Muscle layer of colon (tissue), 2 donors: ENCODE measurements around the gene FGF12.

ENCODE experiments used
- H3K27ac ChIP-seq: one replicate; pipeline ENCODE4 v1.7.0; 2013; ENCODE audit warnings: low read depth, mild to moderate bottlenecking, low read length, moderate library complexity
- H3K27me3 ChIP-seq, 2 donors: one replicate each; pipeline ENCODE4 v1.7.0; 2013; ENCODE audit warnings: low read length in 2 of 2, mild to moderate bottlenecking in 2 of 2; ENCODE audit not compliant: insufficient read depth in 2 of 2, control insufficient read depth in 1 of 2
- H3K36me3 ChIP-seq: one replicate; pipeline ENCODE4 v1.7.0; 2013; ENCODE audit warnings: mild to moderate bottlenecking, low read length; ENCODE audit not compliant: insufficient read depth
- H3K4me1 ChIP-seq: one replicate; pipeline ENCODE4 v1.7.0; 2013; ENCODE audit warnings: mild to moderate bottlenecking, low read length; ENCODE audit not compliant: insufficient read depth
- H3K4me3 ChIP-seq, 2 donors: one replicate each; pipeline ENCODE4 v1.7.0; 2013; ENCODE audit warnings: low read length in 2 of 2, low read depth in 1 of 2, mild to moderate bottlenecking in 1 of 2, moderate library complexity in 1 of 2
- H3K9ac ChIP-seq: one replicate; pipeline ENCODE4 v1.7.0; 2013; ENCODE audit warnings: low read length
- H3K9me3 ChIP-seq: one replicate; pipeline ENCODE4 v1.7.0; 2013; ENCODE audit warnings: mild to moderate bottlenecking, low read length
- donor health status: abdominal sarcoma.
- donor health status: Adenocarcinoma of cecum.

The FGF12 gene

DNA sequence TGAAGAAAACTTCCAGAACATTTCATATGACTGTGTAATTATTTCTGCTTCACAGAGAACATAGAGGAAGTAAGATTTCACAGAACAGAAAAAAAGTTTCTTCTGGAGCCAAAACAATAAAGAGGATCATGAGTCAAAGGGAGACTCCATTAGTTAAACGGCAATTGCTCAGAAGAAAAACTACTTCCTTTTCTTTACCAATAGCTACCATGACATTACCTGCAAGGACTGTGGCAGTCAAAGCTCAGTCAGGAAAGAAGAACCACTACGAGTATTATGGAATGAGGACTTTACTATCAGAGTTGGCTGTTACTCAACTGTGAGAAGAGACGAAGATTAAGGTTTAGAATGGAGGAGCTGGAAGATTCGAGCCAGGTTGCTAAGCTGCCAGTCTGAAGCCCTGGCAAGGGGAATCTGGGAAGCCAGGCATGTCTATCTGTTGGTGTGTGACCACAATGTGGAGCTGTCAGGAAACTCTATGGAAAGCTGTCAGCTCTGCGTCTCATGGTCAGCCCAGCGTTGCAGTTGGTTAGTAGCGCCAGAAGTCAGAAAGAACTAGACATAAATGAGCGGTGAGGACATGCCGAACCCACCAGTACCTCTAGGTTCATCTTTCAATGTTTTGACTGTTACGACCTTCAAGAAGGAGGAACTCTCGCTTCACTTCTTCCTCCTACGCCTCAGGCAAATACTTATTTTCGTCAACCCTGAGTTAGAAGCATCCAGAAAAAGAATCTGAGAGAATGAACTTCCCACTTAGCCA, 604.3 kb downstream of the FGF12 start:
- no peaks in the 10 kb centered on the region for H3K9me3 ChIP-seq
- no peak overlapping the region for H3K4me3 ChIP-seq
- no peak overlapping the region for H3K27ac ChIP-seq
- no peak overlapping the region for H3K9ac ChIP-seq
- H3K36me3 ChIP-seq = no peaks in the 10 kb centered on the region
- no peaks in the 10 kb centered on the region for H3K4me1 ChIP-seq
- H3K27me3 ChIP-seq = no peaks in the 10 kb centered on the region

DNA sequence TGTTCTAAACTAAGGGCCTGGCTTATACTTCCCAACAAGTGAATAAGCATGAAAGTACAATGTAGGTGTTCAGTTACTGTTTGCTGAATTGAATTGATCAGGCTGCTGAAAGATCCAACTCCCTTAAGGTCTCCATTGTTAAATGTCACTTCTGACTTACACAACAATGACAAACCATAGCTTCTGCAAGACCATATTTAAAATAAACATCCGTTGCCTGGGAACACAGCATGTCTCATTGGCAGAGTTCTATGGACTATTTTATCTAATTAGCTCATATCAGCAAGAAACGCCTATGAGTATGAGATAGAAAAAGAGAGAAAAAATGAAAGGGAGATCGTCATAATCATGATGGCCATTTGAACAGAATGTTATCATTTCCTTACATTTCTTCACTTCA, 605.4 kb downstream of the FGF12 start:
- Histone ChIP-seq H3K4me3 (no peak overlapping the region), H3K27ac (no peak overlapping the region), H3K9me3 (no peaks in the 10 kb centered on the region), H3K4me1 (no peaks in the 10 kb centered on the region), H3K36me3 (no peaks in the 10 kb centered on the region), H3K27me3 (no peaks in the 10 kb centered on the region), H3K9ac (no peak overlapping the region)

DNA sequence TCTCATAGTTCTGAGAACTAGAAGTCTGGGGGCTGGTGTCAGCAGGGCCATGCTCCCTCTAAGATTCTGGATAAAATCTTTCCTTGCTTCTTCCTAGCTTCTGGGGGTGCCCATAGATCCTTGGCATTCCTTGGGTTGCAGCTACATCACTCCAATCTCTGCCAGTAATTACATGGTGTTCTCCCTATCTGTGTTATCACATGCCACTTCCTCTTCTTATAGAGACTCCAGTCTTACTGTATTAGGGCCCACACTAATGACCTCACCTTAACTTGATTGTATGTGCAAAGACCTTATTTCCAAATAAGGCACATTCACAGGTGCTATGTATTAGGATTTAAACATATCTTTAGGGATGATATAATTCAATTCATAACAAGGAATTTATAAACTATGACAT, 618.5 kb downstream of the FGF12 start:
- no peaks in the 10 kb centered on the region for H3K4me1 ChIP-seq
- H3K27me3 ChIP-seq = no peaks in the 10 kb centered on the region
- H3K27ac ChIP-seq = no peak overlapping the region
- no peaks in the 10 kb centered on the region for H3K9me3 ChIP-seq
- H3K9ac ChIP-seq = no peak overlapping the region
- no peaks in the 10 kb centered on the region for H3K36me3 ChIP-seq
- no peak overlapping the region for H3K4me3 ChIP-seq

DNA sequence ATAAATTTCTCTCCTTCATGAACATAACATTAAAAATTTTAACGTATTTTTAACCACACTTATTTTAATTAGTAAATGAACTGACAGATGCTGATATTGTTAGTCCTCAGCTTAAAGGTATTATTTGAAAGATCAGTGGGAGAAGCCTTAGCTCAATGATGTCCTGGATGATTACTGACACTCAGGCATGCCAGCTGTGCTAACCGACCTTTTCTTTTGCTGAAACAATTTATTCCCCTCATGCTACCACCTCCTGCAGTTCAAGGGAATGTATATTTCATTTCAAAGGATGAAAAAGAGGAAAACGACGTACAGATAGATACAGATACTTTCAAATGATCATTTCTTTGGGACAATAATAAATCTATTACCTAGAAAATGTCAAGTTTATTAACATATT, 620.8 kb downstream of the FGF12 start:
- no peaks in the 10 kb centered on the region for H3K36me3 ChIP-seq
- H3K27ac ChIP-seq = no peak overlapping the region
- no peak overlapping the region for H3K9ac ChIP-seq
- H3K4me1 ChIP-seq = no peaks in the 10 kb centered on the region
- no peaks in the 10 kb centered on the region for H3K9me3 ChIP-seq
- no peak overlapping the region for H3K4me3 ChIP-seq
- H3K27me3 ChIP-seq = no peaks in the 10 kb centered on the region

DNA sequence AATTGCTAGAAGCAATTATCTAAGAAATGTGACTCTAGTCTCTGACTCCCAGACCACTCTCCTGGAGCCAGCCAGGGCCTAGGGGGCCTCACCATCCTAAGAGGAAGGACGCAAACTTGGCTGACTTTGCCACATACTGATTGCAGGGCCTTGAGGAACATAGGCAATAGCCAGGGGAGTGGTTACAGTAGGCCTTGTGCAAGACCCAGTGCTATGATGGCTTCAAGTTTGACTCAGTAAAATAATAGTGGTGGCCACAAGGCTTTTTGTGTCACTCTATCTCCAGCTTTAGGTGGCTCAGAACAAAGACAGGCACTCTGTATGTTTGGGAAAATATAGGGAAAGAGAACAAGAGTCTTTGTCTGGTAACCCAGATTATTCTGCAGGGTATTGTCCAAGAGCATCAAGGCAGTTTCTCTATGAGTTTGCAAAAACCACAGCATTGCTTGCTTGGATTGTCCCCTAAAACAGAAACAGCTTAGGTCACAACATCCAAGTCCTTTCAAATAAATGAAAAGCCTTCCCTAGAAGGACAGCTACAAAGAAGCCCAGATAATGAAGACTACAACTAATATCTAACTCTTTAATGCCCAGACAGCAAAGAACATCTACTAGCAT, 634.8 kb downstream of the FGF12 start:
- H3K27me3 ChIP-seq = no peaks in the 10 kb centered on the region

DNA sequence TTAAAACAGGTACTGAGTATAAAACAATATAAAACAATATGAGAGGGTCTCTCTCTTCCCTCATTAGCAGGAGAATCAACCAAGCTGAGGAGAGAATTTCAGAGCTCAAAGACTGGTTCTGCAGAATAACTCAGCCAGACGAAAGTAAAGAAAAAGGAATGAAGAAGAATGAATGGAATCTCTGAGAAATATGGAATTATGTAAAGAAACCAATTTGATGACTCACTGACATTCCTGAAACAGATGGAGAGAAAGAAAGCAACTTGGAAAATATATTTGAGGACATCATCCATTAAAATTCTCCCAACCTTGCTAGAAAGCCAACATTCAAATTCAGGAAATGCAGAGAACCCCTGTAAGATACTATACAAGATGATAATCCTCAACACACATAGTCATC, 635.5 kb downstream of the FGF12 start:
- no peaks in the 10 kb centered on the region for H3K9me3 ChIP-seq
- H3K36me3 ChIP-seq = no peaks in the 10 kb centered on the region
- no peak overlapping the region for H3K27ac ChIP-seq
- H3K4me3 ChIP-seq = no peak overlapping the region
- no peaks in the 10 kb centered on the region for H3K27me3 ChIP-seq
- no peak overlapping the region for H3K9ac ChIP-seq
- H3K4me1 ChIP-seq = no peaks in the 10 kb centered on the region

More for the DNA sequence above, 634.8 kb downstream of the FGF12 start:
- Histone ChIP-seq H3K9ac (no peak overlapping the region), H3K4me3 (no peak overlapping the region), H3K36me3 (no peaks in the 10 kb centered on the region), H3K4me1 (no peaks in the 10 kb centered on the region), H3K9me3 (no peaks in the 10 kb centered on the region), H3K27ac (no peak overlapping the region)

DNA sequence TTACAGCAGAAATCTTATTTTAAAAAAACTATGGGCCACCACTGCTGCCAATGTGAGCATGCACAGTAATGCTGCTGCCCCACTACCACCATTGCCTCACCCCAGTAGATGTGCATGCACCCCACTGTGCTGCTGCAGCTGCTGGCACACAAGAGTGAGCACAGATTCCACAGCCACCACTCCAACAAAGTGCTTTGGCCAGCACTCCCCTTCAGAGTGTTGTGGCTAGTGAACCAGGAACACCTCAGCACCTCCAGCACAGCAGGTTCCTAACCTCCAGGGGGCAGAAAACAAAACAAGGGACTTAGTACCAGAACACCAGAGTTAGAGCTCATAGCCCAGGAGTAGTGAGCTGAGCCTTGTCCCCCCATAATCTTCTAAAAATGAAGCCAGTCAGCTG, 636.8 kb downstream of the FGF12 start:
- no peak overlapping the region for H3K4me3 ChIP-seq
- no peaks in the 10 kb centered on the region for H3K4me1 ChIP-seq
- H3K27me3 ChIP-seq = no peaks in the 10 kb centered on the region
- H3K27ac ChIP-seq = no peak overlapping the region
- H3K9me3 ChIP-seq = no peaks in the 10 kb centered on the region
- no peak overlapping the region for H3K9ac ChIP-seq
- H3K36me3 ChIP-seq = no peaks in the 10 kb centered on the region
